ENCODE measurements around the gene AMZ1. TPM values are rescaled to one million over a fixed set of nuclear protein-coding genes. Genes with fewer than 3 reads are reported as not detected.
"Not testable (repeated sequence)": the region's sequence is repeated elsewhere in the genome, so short reads cannot be mapped to it uniquely, and the experiment has no call there.

AMZ1 gene
- total and polyA plus RNA-seq, 8 donors = under 0.01 to 1.4 (median 0.45) TPM; not detected in 5

DNA sequence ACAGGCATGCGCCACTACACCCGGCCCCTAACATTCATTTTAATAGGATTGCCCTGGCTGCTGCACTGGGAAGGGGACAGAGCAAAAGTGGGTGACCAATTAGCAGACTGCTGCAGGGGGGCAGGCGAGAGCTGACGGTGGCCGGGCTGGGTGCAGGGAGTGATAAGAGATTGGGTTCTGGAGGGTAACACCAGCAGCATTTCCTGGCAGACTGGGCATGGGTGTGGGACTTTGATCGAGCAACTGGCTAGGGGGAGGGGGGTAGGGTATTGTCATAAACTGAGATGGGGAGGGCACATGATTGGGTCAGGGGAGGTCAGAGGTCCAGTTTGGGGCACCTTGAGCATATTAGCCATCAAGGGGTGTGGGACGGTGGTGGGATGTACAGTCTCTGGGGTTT lies 20.2 kb upstream of the AMZ1 start:
- Histone ChIP-seq H3K36me3 (no peaks in the 10 kb centered on the region), H3K4me3 (no peak overlapping the region), H3K27me3 (peaks cover 0 to 29% (median 6%) of the 10 kb centered on the region in 3 donors), H3K9me3 (peaks cover 0 to 7% (median 3%) of the 10 kb centered on the region in 4 donors), H3K27ac (no peak overlapping the region), H3K4me1 (peaks cover 12 to 27% (median 17%) of the 10 kb centered on the region in 4 donors)
- 36 to 68% (median 53%) methylated on average over 5 to 7 of the region's 7 CpGs for WGBS, 5 donors
- DNase-seq = no peak
- TF ChIP-seq POLR2AphosphoS5 (IDR thresholded peaks at IDR 0.05) (no peak), POLR2A (IDR thresholded peaks at IDR 0.05) (no peak), EP300 (IDR thresholded peaks at IDR 0.05) (no peak)
- TF ChIP-seq, protein P1, sequence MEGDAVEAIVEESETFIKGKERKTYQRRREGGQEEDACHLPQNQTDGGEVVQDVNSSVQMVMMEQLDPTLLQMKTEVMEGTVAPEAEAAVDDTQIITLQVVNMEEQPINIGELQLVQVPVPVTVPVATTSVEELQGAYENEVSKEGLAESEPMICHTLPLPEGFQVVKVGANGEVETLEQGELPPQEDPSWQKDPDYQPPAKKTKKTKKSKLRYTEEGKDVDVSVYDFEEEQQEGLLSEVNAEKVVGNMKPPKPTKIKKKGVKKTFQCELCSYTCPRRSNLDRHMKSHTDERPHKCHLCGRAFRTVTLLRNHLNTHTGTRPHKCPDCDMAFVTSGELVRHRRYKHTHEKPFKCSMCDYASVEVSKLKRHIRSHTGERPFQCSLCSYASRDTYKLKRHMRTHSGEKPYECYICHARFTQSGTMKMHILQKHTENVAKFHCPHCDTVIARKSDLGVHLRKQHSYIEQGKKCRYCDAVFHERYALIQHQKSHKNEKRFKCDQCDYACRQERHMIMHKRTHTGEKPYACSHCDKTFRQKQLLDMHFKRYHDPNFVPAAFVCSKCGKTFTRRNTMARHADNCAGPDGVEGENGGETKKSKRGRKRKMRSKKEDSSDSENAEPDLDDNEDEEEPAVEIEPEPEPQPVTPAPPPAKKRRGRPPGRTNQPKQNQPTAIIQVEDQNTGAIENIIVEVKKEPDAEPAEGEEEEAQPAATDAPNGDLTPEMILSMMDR (IDR thresholded peaks at IDR 0.05) = no peak
- intact Hi-C loops (cut with DNase I; ENCODE audit: low total_unique reads) = no loop called here

DNA sequence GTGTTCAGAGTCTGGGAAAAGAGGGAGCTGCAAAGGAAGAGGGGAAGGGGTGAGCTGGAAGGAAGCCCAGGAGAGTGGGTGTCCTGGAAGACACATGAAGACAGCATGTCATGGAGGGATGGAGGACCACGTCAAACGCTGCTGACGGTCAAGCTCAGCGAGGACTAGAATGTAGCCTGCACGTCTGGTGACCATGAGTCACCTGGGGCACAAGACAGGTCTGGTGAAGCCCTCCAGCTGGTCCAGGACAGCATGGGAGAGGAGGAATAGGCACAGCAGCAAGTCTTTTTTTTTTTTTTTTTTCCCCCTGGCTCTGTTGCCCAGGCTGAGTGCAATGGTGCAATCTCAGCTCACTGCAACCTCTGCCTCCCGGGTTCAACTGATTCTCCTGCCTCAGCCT lies 19.6 kb upstream of the AMZ1 start:
- Histone ChIP-seq H3K36me3 (no peaks in the 10 kb centered on the region), H3K4me1 (peaks cover 7 to 21% (median 11%) of the 10 kb centered on the region in 4 donors), H3K27me3 (peaks cover 0 to 29% (median 6%) of the 10 kb centered on the region in 3 donors), H3K4me3 (no peak overlapping the region), H3K27ac (no peak overlapping the region), H3K9me3 (peaks cover 0 to 7% (median 3%) of the 10 kb centered on the region in 4 donors)
- 55 to 65% (median 58%) methylated on average over 6 of the region's 6 CpGs for WGBS, 5 donors
- peak in 1 of 2 donors; percentile 22 for DNase-seq
- TF ChIP-seq POLR2AphosphoS5 (IDR thresholded peaks at IDR 0.05) (no peak), EP300 (IDR thresholded peaks at IDR 0.05) (no peak), POLR2A (IDR thresholded peaks at IDR 0.05) (no peak)
- TF ChIP-seq, protein P1 (IDR thresholded peaks at IDR 0.05) = no peak
- intact Hi-C loops (cut with DNase I; ENCODE audit: low total_unique reads) = no loop called here

DNA sequence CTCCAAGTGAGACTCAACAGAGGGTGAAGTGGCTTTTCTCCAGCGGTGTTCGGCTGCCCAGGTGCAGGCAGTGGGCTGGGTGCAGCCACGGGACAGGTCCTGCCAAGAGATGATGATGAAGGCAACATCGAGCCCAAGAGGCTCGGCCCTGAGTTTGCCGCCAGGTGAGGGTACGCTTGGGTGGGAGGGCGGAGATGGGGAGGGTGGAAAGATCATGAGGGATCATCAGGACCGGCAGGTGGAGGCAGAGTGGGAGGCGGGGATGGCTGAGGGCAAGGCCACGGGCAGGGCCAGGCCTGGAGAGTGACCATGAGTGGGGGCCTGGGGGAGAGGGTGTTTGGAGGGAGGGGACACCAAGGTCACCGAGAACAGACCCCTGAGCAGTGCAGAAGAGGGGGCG lies 17.8 kb upstream of the AMZ1 start:
- WGBS, 5 donors = 68 to 89% (median 77%) methylated on average over 13 of the region's 13 CpGs
- no peak overlapping the region for H3K27ac ChIP-seq
- no peaks in the 10 kb centered on the region for H3K36me3 ChIP-seq
- peaks cover 0 to 13% (median 4%) of the 10 kb centered on the region in 4 donors for H3K9me3 ChIP-seq
- peaks cover 4 to 7% (median 5%) of the 10 kb centered on the region in 4 donors for H3K4me1 ChIP-seq
- H3K4me3 ChIP-seq = no peak overlapping the region
- peaks cover 0 to 29% (median 6%) of the 10 kb centered on the region in 3 donors for H3K27me3 ChIP-seq
- intact Hi-C loops (cut with DNase I; ENCODE audit: low total_unique reads) = no loop called here
- no peak for DNase-seq
- TF ChIP-seq EP300 (IDR thresholded peaks at IDR 0.05) (no peak), POLR2AphosphoS5 (IDR thresholded peaks at IDR 0.05) (no peak), POLR2A (IDR thresholded peaks at IDR 0.05) (no peak)
- TF ChIP-seq, protein P1 (IDR thresholded peaks at IDR 0.05) = no peak

DNA sequence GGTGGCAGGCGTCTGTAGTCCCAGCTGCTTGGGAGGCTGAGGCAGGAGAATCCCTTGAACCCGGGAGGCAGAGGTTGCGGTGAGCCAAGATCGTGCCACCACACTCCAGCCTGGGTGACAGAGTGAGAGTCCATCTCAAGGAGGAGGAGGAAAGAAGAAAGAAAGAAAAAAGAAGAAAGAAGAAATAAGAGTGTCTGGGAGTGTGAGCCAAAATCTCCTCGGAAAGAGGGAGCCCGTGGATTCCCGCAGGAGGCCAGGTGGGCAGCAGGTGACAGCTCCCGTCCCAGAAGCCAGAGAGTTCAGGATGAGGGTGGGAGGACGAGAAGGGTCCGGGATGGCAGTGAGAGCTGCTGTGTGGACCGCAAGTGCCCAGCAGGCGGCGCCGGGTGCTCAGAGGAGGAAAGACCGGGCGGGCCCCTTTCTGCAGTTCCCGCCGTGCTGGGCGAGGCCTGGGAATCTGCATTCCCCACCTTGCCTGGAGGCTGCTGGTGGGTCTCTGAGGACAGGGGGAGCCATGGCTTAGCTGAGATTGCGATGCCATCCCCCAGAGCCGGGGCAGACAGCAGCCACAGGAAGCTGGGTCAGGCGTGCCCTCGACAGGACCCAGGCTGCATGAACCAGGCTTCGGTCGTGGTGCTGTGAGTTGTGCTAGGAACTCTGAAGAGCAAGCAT lies 17.1 kb upstream of the AMZ1 start:
- Histone ChIP-seq H3K9me3 (peaks cover 0 to 13% (median 7%) of the 10 kb centered on the region in 4 donors), H3K27me3 (peaks cover 0 to 23% (median 6%) of the 10 kb centered on the region in 3 donors), H3K36me3 (no peaks in the 10 kb centered on the region), H3K4me1 (peaks cover 4 to 7% (median 5%) of the 10 kb centered on the region in 4 donors), H3K27ac (no peak overlapping the region), H3K4me3 (no peak overlapping the region)
- WGBS, 5 donors = 24 to 26% (median 25%) methylated on average over 24 to 25 of the region's 25 CpGs
- intact Hi-C loops (cut with DNase I; ENCODE audit: low total_unique reads) = no loop called here
- TF ChIP-seq, protein P1 (IDR thresholded peaks at IDR 0.05) = peak in 5 of 7 experiments; percentile 66 to 79 (median 73)
- no peak for TF ChIP-seq POLR2A (IDR thresholded peaks at IDR 0.05)
- DNase-seq = peak; percentile 71 to 86

DNA sequence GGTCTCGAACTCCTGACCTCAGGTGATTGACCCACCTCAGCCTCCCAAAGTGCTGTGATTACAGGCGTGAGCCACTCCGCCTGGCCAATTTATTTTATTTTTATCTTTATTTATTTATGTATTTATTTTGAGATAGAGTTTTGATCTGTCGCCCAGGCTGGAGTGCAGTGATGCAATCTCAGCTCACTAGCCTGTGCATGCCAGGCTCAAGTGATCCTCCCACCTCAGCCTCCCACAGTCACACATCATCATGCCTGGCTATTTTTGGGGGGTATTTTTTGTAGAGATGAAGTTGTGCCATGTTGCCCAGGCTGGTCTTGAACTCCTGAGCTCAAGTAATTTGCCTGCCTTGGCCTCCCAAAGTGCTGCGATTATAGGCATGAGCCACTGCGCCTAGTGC lies 14.8 kb upstream of the AMZ1 start:
- H3K27me3 ChIP-seq = peaks cover 0 to 16% (median 6%) of the 10 kb centered on the region in 3 donors
- H3K4me3 ChIP-seq; H3K36me3 ChIP-seq; DNase-seq; H3K4me1 ChIP-seq; H3K27ac ChIP-seq; H3K9me3 ChIP-seq; intact Hi-C loops (cut with DNase I; ENCODE audit: low total_unique reads): not testable (repeated sequence)
- WGBS, 5 donors = 40 to 71% (median 56%) methylated on average over 4 to 6 of the region's 6 CpGs
